Uterus (tissue), 4 donors: ENCODE data around the gene KLHL34. TPM values are rescaled to one million over a fixed set of nuclear protein-coding genes. Genes with fewer than 3 reads are reported as not detected.

ENCODE experiments used
- DNase-seq, 2 donors: peaks; one replicate each; pipeline ENCODE4 v3.0.0-alpha.2; 2019 to 2020
- H3K27ac ChIP-seq, 2 donors: fragments of 200-600 bp; sonication (generic); 1 replicate in 1 of 2; 2 replicates in 1 of 2; pipeline ENCODE4 v1.5.1; 2016 to 2018
- H3K27me3 ChIP-seq, 2 donors: fragments of 200-600 bp; sonication (generic); one replicate each; pipeline ENCODE4 v1.5.1; 2018 to 2019; ENCODE audit warnings: control low read depth in 1 of 2
- H3K36me3 ChIP-seq, 2 donors: fragments of 200-600 bp; sonication (generic); one replicate each; pipeline ENCODE4 v1.5.1; 2019; ENCODE audit warnings: control low read depth in 1 of 2
- H3K4me1 ChIP-seq, 2 donors: fragments of 200-600 bp; sonication (generic); one replicate each; pipeline ENCODE4 v1.5.1; 2018 to 2019; ENCODE audit warnings: control low read depth in 1 of 2
- H3K4me3 ChIP-seq, 2 donors: fragments of 200-600 bp; sonication (generic); 1 replicate in 1 of 2; 2 replicates in 1 of 2; pipeline ENCODE4 v1.5.1; 2018 to 2019; ENCODE audit warnings: mild to moderate bottlenecking in 1 of 2
- H3K9me3 ChIP-seq, 2 donors: fragments of 200-600 bp; sonication (generic); one replicate each; pipeline ENCODE4 v1.5.1; 2019; ENCODE audit warnings: control low read depth in 1 of 2
- POLR2A ChIP-seq, 2 donors: fragments of 450-650 bp; IDR thresholded peaks; one replicate each; pipeline ENCODE4 v1.6.1; 2016; ENCODE audit warnings: antibody characterized with exemption in 2 of 2, mild to moderate bottlenecking in 1 of 2, moderate library complexity in 1 of 2
- intact Hi-C: fragments of 100-400 bp; cut with DNase I; formaldehyde crosslinking; loops from one replicate; pipeline ENCODE4 v1.15.1; 2023; ENCODE audit warnings: low total_unique reads
- total RNA-seq, 4 donors: library from RNA; depleted of rRNA in 3 of 4; stranded (reverse); fragments of >200 nt in 3 of 4; gene quantifications; one replicate each; pipeline versions ENCODE4 v1.1.0 to v1.2.4, GENCODE V29; 2014 to 2023
- TF ChIP-seq, protein P1 (sequence below), 4 experiments: fragments of 200-600 bp in 2 of 4; fragments of 450-650 bp in 2 of 4; sonication (generic) in 2 of 4; IDR thresholded peaks; one replicate each; pipeline ENCODE4 v1.5.1; 2016 to 2019; ENCODE audit warnings: antibody characterized with exemption in 4 of 4, mild to moderate bottlenecking in 2 of 4, moderate library complexity in 1 of 4
- donor health status: DM: yes; HTN: yes; CAD: no.

Gene KLHL34, protein sequence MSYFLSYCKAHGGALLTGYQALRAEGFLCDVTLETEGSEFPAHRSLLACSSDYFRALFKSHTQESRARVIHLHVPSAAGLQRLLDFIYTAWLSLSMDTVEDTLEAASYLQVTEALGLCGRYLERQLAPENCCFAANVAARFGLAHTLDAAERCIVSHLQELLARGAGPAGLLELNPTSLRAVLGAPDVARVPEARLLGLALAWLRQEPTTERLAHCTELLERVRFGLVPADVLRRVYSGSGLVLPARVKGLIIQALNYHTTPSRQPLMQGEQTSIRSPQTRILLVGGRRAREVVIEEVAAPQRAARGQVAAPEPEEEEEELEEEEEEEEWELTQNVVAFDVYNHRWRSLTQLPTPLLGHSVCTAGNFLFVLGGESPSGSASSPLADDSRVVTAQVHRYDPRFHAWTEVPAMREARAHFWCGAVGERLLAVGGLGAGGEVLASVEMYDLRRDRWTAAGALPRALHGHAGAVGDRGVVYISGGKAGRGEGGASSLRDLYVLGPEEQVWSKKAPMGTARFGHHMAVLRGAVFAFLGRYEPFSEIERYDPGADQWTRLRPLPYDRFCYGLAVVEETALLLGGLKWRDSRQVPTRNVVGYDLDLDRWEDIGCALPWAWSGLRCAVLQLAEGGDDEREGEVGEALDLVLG
- under 1 TPM in 1 of 4 donors, not detected in 3; 0.21 TPM for total RNA-seq

DNA sequence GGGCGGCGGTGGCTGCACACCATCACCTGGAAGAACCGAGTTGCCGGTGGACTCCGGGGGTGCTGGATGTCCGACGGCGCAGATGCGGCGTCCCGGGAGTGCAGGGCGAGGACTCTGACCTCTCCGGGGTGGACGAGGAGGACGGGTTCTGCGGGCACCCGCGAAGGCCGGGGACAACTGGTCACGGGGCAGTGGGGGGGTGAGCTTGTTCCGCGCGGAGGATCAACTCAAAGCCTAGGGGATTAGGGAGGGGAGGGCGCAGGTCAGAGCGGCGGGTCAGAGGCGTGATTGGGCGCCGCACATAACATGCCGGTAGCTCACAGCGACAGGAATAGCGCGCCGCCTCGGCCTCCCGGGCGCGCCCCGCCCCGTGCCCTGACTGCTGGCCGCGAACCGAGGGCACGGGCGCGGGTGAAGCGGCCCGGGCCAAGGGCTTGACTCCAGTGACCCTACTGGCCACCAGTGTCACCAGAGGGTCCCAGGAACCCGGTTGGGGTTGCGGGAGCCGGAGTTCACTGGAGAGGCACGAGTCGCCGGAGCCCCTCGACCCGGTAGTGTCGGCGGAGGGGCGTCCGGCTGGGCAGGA, at the start of gene KLHL34:
TSS of gene KLHL34 (minus strand) at position 179 of the 586 bp plus-strand sequence. CDS start 542 bp downstream, outside the sequence.
- Histone ChIP-seq H3K36me3 (no peaks in the 10 kb centered on the region), H3K9me3 (no peaks in the 10 kb centered on the region), H3K4me3 (no peak within 1 kb of the TSS), H3K27ac (no peak within 1 kb of the TSS), H3K27me3 (peaks cover 0 to 5% of the 10 kb centered on the region in 2 donors), H3K4me1 (no peaks in the 10 kb centered on the region)
- intact Hi-C loops: no loop called here
- no peak for TF ChIP-seq POLR2A (IDR thresholded peaks at IDR 0.05)
- TF ChIP-seq, protein P1, sequence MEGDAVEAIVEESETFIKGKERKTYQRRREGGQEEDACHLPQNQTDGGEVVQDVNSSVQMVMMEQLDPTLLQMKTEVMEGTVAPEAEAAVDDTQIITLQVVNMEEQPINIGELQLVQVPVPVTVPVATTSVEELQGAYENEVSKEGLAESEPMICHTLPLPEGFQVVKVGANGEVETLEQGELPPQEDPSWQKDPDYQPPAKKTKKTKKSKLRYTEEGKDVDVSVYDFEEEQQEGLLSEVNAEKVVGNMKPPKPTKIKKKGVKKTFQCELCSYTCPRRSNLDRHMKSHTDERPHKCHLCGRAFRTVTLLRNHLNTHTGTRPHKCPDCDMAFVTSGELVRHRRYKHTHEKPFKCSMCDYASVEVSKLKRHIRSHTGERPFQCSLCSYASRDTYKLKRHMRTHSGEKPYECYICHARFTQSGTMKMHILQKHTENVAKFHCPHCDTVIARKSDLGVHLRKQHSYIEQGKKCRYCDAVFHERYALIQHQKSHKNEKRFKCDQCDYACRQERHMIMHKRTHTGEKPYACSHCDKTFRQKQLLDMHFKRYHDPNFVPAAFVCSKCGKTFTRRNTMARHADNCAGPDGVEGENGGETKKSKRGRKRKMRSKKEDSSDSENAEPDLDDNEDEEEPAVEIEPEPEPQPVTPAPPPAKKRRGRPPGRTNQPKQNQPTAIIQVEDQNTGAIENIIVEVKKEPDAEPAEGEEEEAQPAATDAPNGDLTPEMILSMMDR (IDR thresholded peaks at IDR 0.05): no peak
- no peak for DNase-seq

DNA sequence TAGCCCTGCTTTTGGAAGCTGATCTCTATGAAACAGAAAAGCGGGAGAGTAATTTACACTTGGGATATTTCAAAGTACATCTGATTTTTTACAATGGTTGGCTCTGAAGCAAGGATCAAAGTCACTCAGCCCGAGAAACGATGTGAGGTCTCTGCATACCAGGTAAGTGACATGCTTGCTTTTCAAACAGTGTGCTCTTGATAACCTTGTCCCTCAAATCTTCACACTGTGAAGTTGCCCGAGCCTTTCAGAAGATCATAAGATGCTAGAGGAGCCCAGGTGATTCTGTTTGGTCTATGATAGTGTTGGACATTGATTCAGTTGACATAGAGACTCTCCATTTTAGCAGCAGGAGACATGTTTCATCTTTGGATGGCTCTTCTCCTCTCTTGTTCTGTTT, 47.1 kb upstream of the KLHL34 start:
- H3K36me3 ChIP-seq: no peaks in the 10 kb centered on the region
- no peaks in the 10 kb centered on the region for H3K4me1 ChIP-seq
- H3K27me3 ChIP-seq: no peaks in the 10 kb centered on the region
- no peaks in the 10 kb centered on the region for H3K9me3 ChIP-seq
- intact Hi-C loops: no loop called here
- H3K27ac ChIP-seq: no peak overlapping the region
- no peak overlapping the region for H3K4me3 ChIP-seq
- TF ChIP-seq POLR2A (IDR thresholded peaks at IDR 0.05): no peak
- TF ChIP-seq, protein P1 (IDR thresholded peaks at IDR 0.05): no peak
- DNase-seq: no peak

DNA sequence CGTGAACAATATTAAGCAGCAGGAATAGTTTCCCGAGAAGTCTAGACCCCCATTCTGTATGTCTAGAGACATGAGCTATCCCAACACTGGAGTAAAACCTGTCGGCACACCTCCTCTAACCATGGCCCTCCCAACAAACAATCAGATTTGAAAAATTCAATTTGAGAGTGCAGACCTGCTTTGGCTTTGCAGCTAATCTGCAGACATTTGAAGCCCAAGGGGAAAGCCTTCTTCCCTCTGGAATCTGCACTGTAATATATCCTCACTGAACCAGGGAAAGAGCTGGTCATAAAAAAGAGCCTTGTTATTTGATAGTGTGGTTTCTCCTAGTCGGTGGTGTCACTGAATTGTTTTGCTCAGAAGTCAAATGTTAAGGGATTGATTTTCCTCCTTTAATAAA, 44.6 kb upstream of the KLHL34 start:
- no peaks in the 10 kb centered on the region for H3K27me3 ChIP-seq
- TF ChIP-seq POLR2A (IDR thresholded peaks at IDR 0.05): no peak
- TF ChIP-seq, protein P1 (IDR thresholded peaks at IDR 0.05): no peak
- DNase-seq: no peak
- H3K4me1 ChIP-seq: no peaks in the 10 kb centered on the region
- H3K36me3 ChIP-seq: no peaks in the 10 kb centered on the region
- no peak overlapping the region for H3K4me3 ChIP-seq
- H3K27ac ChIP-seq: no peak overlapping the region
- intact Hi-C loops: no loop called here
- no peaks in the 10 kb centered on the region for H3K9me3 ChIP-seq

DNA sequence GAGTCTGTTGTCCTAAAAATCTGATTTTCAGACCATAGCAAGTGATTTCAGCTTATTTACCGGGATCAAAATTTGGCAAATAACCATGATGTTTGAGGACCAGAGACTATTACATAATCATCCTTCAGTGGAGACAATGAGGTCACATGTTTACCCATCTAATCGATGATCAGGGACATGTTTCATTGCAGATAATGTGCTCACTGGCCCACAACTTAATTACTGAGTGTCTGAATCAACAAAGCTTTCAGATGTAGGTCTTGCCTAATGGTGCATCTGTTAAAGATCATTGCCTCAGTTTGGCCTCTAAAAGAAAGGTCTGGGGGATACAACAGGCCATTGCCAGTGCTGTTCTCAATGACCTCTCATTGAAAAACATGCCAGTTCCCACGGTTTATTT, 42.8 kb upstream of the KLHL34 start:
- Histone ChIP-seq H3K27me3 (no peaks in the 10 kb centered on the region), H3K27ac (no peak overlapping the region), H3K36me3 (no peaks in the 10 kb centered on the region), H3K4me1 (no peaks in the 10 kb centered on the region), H3K9me3 (no peaks in the 10 kb centered on the region), H3K4me3 (no peak overlapping the region)
- intact Hi-C loops: no loop called here
- no peak for TF ChIP-seq POLR2A (IDR thresholded peaks at IDR 0.05)
- TF ChIP-seq, protein P1 (IDR thresholded peaks at IDR 0.05): no peak
- DNase-seq: no peak

DNA sequence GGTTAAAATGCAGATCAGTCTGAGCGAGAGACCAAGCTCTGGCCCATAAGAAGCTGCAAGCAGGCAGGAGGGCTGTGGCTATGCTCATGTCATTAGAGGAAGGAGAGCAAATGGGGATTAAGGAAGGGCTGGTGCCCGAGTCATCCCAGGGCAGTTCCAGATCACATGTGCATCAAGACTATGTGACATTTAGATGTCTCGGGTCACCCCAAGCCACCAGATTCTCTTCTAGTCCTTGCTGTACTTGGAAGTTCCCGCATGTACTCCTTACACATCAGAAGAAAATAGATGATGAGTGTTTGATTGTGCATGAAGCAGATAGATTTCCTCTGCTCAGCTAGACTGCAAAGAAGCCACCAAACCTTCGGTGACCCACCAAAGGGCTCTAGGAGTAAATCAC, 42.1 kb upstream of the KLHL34 start:
- Histone ChIP-seq H3K9me3 (no peaks in the 10 kb centered on the region), H3K4me1 (no peaks in the 10 kb centered on the region), H3K36me3 (no peaks in the 10 kb centered on the region), H3K27ac (no peak overlapping the region), H3K27me3 (no peaks in the 10 kb centered on the region), H3K4me3 (no peak overlapping the region)
- intact Hi-C loops: no loop called here
- TF ChIP-seq, protein P1 (IDR thresholded peaks at IDR 0.05): no peak
- TF ChIP-seq POLR2A (IDR thresholded peaks at IDR 0.05): no peak
- DNase-seq: no peak
